MM.1S (cell line): ENCODE data around the gene CDC45.

Experiments
- EZH2 ChIP-seq: fragments of 300-600 bp; sonication (generic); optimal IDR thresholded peaks from 2 replicates; pipeline ENCODE3; 2017; ENCODE audit warnings: low read depth, mild to moderate bottlenecking, antibody characterized with exemption, low read length, mixed read lengths
- EZH2phosphoT487 ChIP-seq: fragments of 300-600 bp; sonication (generic); IDR thresholded peaks from 2 replicates; pipeline ENCODE4 v1.6.1; 2018; ENCODE audit warnings: antibody characterized with exemption, low read length
- TF ChIP-seq, protein P1 (sequence below): fragments of 300-600 bp; sonication (generic); IDR thresholded peaks from 2 replicates; pipeline ENCODE4 v1.5.1; 2016; ENCODE audit warnings: antibody characterized with exemption, low read length, mixed read lengths

DNA sequence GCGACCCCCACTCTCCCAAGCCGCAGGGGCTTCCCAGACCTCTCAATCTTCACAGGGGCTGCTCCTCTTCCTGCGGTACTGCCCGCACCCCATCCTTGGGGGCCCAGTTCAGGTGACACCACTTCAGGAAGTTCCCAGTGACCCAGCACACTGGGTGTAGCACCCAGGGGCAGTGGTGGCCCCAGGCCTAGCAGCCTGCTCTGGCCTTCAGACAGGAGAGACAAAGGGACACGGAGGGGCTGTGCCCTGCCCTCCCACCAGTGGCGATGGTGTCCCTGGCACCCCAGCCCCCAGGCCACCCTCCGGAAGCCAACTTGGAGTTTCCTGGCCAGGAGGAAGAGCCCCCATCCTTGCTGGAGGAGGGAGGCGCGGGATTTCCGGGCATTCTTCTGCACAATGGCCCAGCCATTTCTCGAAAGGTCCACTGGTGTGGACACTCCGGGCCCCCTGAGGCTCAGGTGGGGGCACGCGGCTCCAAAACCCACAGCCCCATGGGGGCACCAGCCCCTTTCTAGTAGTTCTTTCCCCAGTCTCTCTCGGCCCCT is 45.5 kb downstream of the CDC45 start:
- TF ChIP-seq, protein P1, sequence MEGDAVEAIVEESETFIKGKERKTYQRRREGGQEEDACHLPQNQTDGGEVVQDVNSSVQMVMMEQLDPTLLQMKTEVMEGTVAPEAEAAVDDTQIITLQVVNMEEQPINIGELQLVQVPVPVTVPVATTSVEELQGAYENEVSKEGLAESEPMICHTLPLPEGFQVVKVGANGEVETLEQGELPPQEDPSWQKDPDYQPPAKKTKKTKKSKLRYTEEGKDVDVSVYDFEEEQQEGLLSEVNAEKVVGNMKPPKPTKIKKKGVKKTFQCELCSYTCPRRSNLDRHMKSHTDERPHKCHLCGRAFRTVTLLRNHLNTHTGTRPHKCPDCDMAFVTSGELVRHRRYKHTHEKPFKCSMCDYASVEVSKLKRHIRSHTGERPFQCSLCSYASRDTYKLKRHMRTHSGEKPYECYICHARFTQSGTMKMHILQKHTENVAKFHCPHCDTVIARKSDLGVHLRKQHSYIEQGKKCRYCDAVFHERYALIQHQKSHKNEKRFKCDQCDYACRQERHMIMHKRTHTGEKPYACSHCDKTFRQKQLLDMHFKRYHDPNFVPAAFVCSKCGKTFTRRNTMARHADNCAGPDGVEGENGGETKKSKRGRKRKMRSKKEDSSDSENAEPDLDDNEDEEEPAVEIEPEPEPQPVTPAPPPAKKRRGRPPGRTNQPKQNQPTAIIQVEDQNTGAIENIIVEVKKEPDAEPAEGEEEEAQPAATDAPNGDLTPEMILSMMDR = no peak
- TF ChIP-seq EZH2 (no peak), EZH2phosphoT487 (no peak)
